ENCODE data around the gene SLC38A9.

Gene SLC38A9

DNA sequence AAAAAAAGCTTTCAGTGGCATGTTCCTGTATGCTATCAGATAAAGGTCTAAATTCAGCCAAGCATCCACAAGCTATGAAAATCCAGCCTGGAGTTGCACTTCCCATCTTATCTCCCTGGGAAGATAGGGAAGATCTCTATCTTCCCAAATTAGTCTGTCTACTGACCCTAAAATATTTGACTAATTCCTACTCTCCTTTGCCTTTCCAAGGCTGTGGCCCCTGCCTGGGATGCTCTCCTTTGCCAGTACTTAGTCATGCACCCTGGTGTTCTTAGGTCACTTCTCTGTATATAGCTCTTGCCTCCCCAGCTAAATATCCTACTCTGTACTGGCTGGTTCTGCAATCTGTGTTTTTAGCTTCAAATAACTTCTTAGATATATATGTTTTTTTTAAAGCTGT lies 133.4 kb downstream of the SLC38A9 start:
- no peak for DNase-seq (ENCODE audit: low spot score)

GRCh38 chr5:55577353-55578060 lies 134.6 kb downstream of the SLC38A9 start:
- peak; percentile 63 for DNase-seq (ENCODE audit: low spot score)

GRCh38 chr5:55576661-55577060 lies 135.5 kb downstream of the SLC38A9 start:
- no peak for DNase-seq (ENCODE audit: low spot score)

Measured in globus pallidus (tissue), 1 donor.